CD4-positive, alpha-beta T cell (primary cell): ENCODE data around the gene MOGAT1. TPM values are rescaled to one million over a fixed set of nuclear protein-coding genes. Genes with fewer than 3 reads are reported as not detected.

Experiments used
- ATAC-seq: fragments of 200-7000 bp; cut with Tn5 transposase; one replicate; pipeline ENCODE4 v1.10.0; 2022; ENCODE audit warnings: mild to moderate bottlenecking; ENCODE audit not compliant: poor library complexity
- CTCF ChIA-PET: fragments of 350-600 bp; sonication (Branson Sonifier 250); formaldehyde crosslinking; loops from one replicate; lab custom pipeline; 2021; ENCODE audit warnings: antibody characterized with exemption, inconsistent platforms; lab: Charles Lee
- POLR2A ChIA-PET: fragments of 350-600 bp; sonication (Branson Sonifier 250); formaldehyde crosslinking; loops from one replicate; lab custom pipeline; 2021; ENCODE audit warnings: antibody characterized with exemption, inconsistent platforms; lab: Charles Lee
- DNase-seq, 14 experiments: peaks; one replicate each; pipeline ENCODE4 v3.0.0-alpha.2; 2013 to 2020; ENCODE audit warnings: mixed read lengths in 2 of 14
- H3K27ac ChIP-seq, 2 donors: one replicate each; pipeline versions ENCODE4 v1.5.1 to v1.7.0; 2013; ENCODE audit warnings: low read length in 2 of 2, low read depth in 1 of 2, mild to moderate bottlenecking in 1 of 2
- H3K27me3 ChIP-seq, 2 experiments: 1 replicate in 1 of 2; 2 replicates in 1 of 2; pipeline versions ENCODE4 v1.6.1 to v1.7.0; 2013; ENCODE audit warnings: low read length in 2 of 2, control low read depth in 1 of 2, mild to moderate bottlenecking in 1 of 2, moderate library complexity in 1 of 2; ENCODE audit not compliant: insufficient read depth in 2 of 2, control insufficient read depth in 1 of 2
- H3K36me3 ChIP-seq: one replicate; pipeline ENCODE4 v1.6.1; 2013; ENCODE audit warnings: low read length, control low read depth; ENCODE audit not compliant: insufficient read depth
- H3K4me1 ChIP-seq: one replicate; pipeline ENCODE4 v1.6.1; 2013; ENCODE audit warnings: low read length, control low read depth; ENCODE audit not compliant: insufficient read depth
- H3K4me3 ChIP-seq: one replicate; pipeline ENCODE4 v1.5.1; 2013; ENCODE audit warnings: mild to moderate bottlenecking, low read length, moderate library complexity
- H3K9me3 ChIP-seq, 2 experiments: 1 replicate in 1 of 2; 2 replicates in 1 of 2; pipeline versions ENCODE4 v1.6.1 to v1.7.0; 2013; ENCODE audit warnings: low read length in 2 of 2, mild to moderate bottlenecking in 2 of 2, control low read depth in 1 of 2, moderate library complexity in 1 of 2; ENCODE audit not compliant: control insufficient read depth in 1 of 2, insufficient read depth in 1 of 2
- H3K27ac Mint-ChIP-seq: one replicate; pipeline ENCODE4 v1.8.0; 2020; ENCODE audit warnings: mixed read lengths
- H3K27me3 Mint-ChIP-seq: one replicate; pipeline ENCODE4 v1.8.0; 2021; ENCODE audit warnings: mixed read lengths
- H3K36me3 Mint-ChIP-seq: one replicate; pipeline ENCODE4 v1.8.0; 2021; ENCODE audit warnings: low read depth, mixed read lengths
- H3K4me1 Mint-ChIP-seq: one replicate; pipeline ENCODE4 v1.8.0; 2021; ENCODE audit warnings: low read depth, mixed read lengths
- H3K4me3 Mint-ChIP-seq: one replicate; pipeline ENCODE4 v1.8.0; 2020; ENCODE audit warnings: mild to moderate bottlenecking, mixed read lengths
- H3K9me3 Mint-ChIP-seq: one replicate; pipeline ENCODE4 v1.8.0; 2020; ENCODE audit warnings: mixed read lengths
- intact Hi-C, 2 experiments: fragments of 100-400 bp; cut with DNase I in 1 of 2; cut with micrococcal nuclease in 1 of 2; formaldehyde crosslinking; loops; one replicate each; pipeline versions ENCODE4 v1.15.1 to v1.9.0; 2023 to 2025; cut with DNase I, micrococcal nuclease
- total RNA-seq, 174 experiments: library from RNA in 2 of 174; stranded (reverse) in 2 of 174; gene quantifications; one replicate each; pipeline ENCODE4 v1.2.3 and lab custom pipeline; 2021 to 2026
- TF ChIP-seq, protein P1 (sequence below): fragments of 200-600 bp; IDR thresholded peaks from one replicate; pipeline ENCODE4 v1.8.0; 2022; ENCODE audit warnings: antibody characterized with exemption, mild to moderate bottlenecking

Gene MOGAT1
- total RNA-seq, 2 experiments from 2014 or later, result not detected

DNA sequence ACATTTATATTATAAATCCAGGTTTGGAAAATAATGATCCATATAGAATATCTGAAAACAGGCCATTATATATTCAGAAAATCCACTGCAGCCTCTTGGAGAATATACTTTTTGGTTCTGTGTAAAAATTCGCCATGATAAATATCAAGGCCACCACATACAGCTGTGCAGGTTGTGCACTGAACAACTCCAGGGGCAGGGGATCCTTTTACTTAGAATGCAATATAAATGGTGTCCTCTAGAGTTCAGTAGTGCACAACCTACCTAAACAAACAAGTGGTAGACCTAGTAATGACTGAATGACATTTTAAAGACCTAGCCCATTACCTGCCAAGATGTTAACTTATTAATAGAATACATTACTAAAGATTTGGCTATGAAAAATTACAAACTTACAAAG, 22.4 kb downstream of the MOGAT1 start:
- CTCF ChIA-PET, result interaction anchor here (0.7 kb wide), 1 partner anchor 10 kb away, joined by 3 read pairs; no protein-coding TSS in a partner anchor
- Histone ChIP-seq H3K4me3 (no peak overlapping the region), H3K4me1 (no peaks in the 10 kb centered on the region), H3K27me3 (no peaks in the 10 kb centered on the region), H3K27ac (no peak overlapping the region), H3K9me3 (no peaks in the 10 kb centered on the region), H3K36me3 (no peaks in the 10 kb centered on the region)
- H3K27ac Mint-ChIP-seq, result no peak overlapping the region
- ATAC-seq, result no peak
- peaks cover 21% of the 10 kb centered on the region for H3K27me3 Mint-ChIP-seq
- POLR2A ChIA-PET, result no interaction called here
- H3K36me3 Mint-ChIP-seq, result no peaks in the 10 kb centered on the region
- peaks cover 10% of the 10 kb centered on the region for H3K4me1 Mint-ChIP-seq
- H3K9me3 Mint-ChIP-seq, result no peaks in the 10 kb centered on the region
- H3K4me3 Mint-ChIP-seq, result no peak overlapping the region
- DNase-seq, result no peak
- TF ChIP-seq, protein P1, sequence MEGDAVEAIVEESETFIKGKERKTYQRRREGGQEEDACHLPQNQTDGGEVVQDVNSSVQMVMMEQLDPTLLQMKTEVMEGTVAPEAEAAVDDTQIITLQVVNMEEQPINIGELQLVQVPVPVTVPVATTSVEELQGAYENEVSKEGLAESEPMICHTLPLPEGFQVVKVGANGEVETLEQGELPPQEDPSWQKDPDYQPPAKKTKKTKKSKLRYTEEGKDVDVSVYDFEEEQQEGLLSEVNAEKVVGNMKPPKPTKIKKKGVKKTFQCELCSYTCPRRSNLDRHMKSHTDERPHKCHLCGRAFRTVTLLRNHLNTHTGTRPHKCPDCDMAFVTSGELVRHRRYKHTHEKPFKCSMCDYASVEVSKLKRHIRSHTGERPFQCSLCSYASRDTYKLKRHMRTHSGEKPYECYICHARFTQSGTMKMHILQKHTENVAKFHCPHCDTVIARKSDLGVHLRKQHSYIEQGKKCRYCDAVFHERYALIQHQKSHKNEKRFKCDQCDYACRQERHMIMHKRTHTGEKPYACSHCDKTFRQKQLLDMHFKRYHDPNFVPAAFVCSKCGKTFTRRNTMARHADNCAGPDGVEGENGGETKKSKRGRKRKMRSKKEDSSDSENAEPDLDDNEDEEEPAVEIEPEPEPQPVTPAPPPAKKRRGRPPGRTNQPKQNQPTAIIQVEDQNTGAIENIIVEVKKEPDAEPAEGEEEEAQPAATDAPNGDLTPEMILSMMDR, result no peak
- intact Hi-C loops, result no loop called here

DNA sequence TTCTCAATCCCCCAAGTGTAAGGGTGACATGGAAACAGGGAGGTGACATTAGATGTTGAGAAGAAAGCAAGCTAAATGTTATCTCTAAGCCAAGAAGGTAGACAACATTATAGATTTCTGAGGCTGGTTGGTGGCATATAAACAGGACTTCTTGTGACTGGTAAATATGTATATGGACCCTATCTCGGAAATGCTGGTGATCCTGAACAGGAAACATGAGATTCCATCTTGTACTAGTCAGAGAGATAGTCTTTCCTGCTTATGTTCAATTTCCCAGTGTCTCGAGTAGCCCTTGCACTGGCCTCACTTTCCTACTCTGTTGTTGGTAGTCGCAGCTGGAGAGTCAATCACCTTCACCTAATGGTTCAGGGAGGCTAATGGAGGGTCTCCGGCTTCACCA, 26.8 kb downstream of the MOGAT1 start:
- H3K4me3 ChIP-seq, result no peak overlapping the region
- no peaks in the 10 kb centered on the region for H3K36me3 ChIP-seq
- no peak for ATAC-seq
- H3K4me1 Mint-ChIP-seq, result peaks cover 8% of the 10 kb centered on the region
- H3K9me3 ChIP-seq, result no peaks in the 10 kb centered on the region
- no peak overlapping the region for H3K4me3 Mint-ChIP-seq
- peaks cover 44% of the 10 kb centered on the region for H3K27me3 Mint-ChIP-seq
- H3K27me3 ChIP-seq, result peaks cover 0 to 9% of the 10 kb centered on the region in 2 experiments
- no peaks in the 10 kb centered on the region for H3K4me1 ChIP-seq
- ChIA-PET POLR2A (no interaction called here), CTCF (interaction anchor here (1.2 to 2.6 kb wide), 2 partner anchors 8 to 11 kb away, joined by 4 to 12 read pairs; no protein-coding TSS in a partner anchor)
- H3K27ac Mint-ChIP-seq, result no peak overlapping the region
- intact Hi-C loops, result no loop called here
- no peak for DNase-seq
- H3K9me3 Mint-ChIP-seq, result no peaks in the 10 kb centered on the region
- TF ChIP-seq, protein P1, result no peak
- no peaks in the 10 kb centered on the region for H3K36me3 Mint-ChIP-seq
- H3K27ac ChIP-seq, result no peak overlapping the region

GRCh38 chr2:222701233-222701632, 29.8 kb downstream of the MOGAT1 start:
- H3K36me3 Mint-ChIP-seq, result no peaks in the 10 kb centered on the region
- no peaks in the 10 kb centered on the region for H3K4me1 ChIP-seq
- no peaks in the 10 kb centered on the region for H3K9me3 ChIP-seq
- H3K4me1 Mint-ChIP-seq, result peaks cover 8% of the 10 kb centered on the region
- peaks cover 2 to 9% of the 10 kb centered on the region in 2 experiments for H3K27me3 ChIP-seq
- H3K27me3 Mint-ChIP-seq, result peaks cover 56% of the 10 kb centered on the region
- H3K27ac Mint-ChIP-seq, result no peak overlapping the region
- H3K27ac ChIP-seq, result no peak overlapping the region
- no peaks in the 10 kb centered on the region for H3K36me3 ChIP-seq
- no peak overlapping the region for H3K4me3 Mint-ChIP-seq
- CTCF ChIA-PET, result no interaction called here
- intact Hi-C loops, result no loop called here
- POLR2A ChIA-PET, result no interaction called here
- DNase-seq (no peak), ATAC-seq (no peak)
- H3K4me3 ChIP-seq, result no peak overlapping the region
- TF ChIP-seq, protein P1, result no peak
- H3K9me3 Mint-ChIP-seq, result no peaks in the 10 kb centered on the region
